ENCODE measurements around the gene TECPR1. TPM values are rescaled to one million over a fixed set of nuclear protein-coding genes. Genes with fewer than 3 reads are reported as not detected.

Gene TECPR1
- total RNA-seq, 1 experiment from 2014 or later: 13.9 TPM

DNA sequence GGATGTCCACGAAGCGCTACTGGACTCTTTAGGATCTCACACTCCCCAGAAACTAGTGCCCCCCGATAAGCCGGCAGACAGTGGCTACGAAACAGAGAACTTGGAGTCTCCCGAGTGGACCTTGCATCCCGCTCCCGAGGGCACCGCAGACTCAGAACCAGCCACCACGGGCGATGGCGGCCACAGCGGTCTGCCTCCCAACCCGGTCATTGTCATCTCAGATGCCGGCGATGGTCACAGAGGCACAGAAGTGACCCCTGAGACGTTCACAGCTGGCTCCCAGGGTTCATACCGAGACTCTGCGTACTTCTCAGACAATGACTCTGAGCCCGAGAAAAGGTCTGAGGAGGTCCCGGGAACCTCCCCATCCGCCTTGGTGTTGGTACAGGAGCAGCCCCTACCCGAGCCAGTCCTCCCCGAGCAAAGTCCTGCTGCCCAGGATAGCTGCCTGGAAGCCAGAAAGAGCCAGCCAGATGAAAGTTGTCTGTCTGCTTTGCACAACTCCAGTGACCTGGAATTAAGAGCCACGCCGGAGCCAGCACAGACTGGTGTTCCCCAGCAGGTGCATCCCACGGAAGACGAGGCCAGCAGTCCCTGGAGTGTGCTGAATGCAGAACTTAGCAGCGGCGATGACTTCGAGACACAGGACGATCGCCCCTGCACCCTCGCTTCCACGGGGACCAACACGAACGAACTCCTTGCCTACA is 58.4 kb downstream of the TECPR1 start:
- H3K4me3 Mint-ChIP-seq: no peak overlapping the region

More for the DNA sequence above, 58.4 kb downstream of the TECPR1 start:
- H3K14ac ChIP-seq (ENCODE audit: insufficient read depth, low read length): no peak overlapping the region
- no peak overlapping the region for H3K27ac ChIP-seq (ENCODE audit: insufficient read length, low read depth, low read length)
- no peaks in the 10 kb centered on the region for H3K9me3 ChIP-seq (ENCODE audit: control insufficient read depth, low read depth, low read length)
- no peak overlapping the region for H4K8ac ChIP-seq (replicated peaks; ENCODE audit: insufficient read length, low read depth, low read length)
- TF ChIP-seq, protein P1, sequence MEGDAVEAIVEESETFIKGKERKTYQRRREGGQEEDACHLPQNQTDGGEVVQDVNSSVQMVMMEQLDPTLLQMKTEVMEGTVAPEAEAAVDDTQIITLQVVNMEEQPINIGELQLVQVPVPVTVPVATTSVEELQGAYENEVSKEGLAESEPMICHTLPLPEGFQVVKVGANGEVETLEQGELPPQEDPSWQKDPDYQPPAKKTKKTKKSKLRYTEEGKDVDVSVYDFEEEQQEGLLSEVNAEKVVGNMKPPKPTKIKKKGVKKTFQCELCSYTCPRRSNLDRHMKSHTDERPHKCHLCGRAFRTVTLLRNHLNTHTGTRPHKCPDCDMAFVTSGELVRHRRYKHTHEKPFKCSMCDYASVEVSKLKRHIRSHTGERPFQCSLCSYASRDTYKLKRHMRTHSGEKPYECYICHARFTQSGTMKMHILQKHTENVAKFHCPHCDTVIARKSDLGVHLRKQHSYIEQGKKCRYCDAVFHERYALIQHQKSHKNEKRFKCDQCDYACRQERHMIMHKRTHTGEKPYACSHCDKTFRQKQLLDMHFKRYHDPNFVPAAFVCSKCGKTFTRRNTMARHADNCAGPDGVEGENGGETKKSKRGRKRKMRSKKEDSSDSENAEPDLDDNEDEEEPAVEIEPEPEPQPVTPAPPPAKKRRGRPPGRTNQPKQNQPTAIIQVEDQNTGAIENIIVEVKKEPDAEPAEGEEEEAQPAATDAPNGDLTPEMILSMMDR (conservative IDR thresholded peaks at IDR 0.05): no peak
- no peak overlapping the region for H4K91ac ChIP-seq (ENCODE audit: insufficient read length, low read depth, low read length)
- H2BK15ac ChIP-seq (ENCODE audit: low read depth, low read length): no peak overlapping the region
- no peak for DNase-seq
- no peak overlapping the region for H2AK5ac ChIP-seq (ENCODE audit: insufficient read length, low read length)
- no peak overlapping the region for H3K18ac ChIP-seq (ENCODE audit: insufficient read length, low read depth, low read length)
- H3K4me1 ChIP-seq (ENCODE audit: insufficient read depth, low read length): no peaks in the 10 kb centered on the region
- no peak overlapping the region for H3K4ac ChIP-seq (ENCODE audit: low read depth, low read length)
- H3K27me3 Mint-ChIP-seq (ENCODE audit: low read depth): no peaks in the 10 kb centered on the region
- H3K9ac ChIP-seq (ENCODE audit: extremely low read depth, insufficient read length, low read length): no peak overlapping the region
- H3K4me1 Mint-ChIP-seq: no peaks in the 10 kb centered on the region
- H3K36me3 Mint-ChIP-seq (ENCODE audit: insufficient read depth in 1 of 3, low read depth in 3 of 3): peaks cover 21 to 68% (median 52%) of the 10 kb centered on the region in 3 experiments; a peak in 6 of 7 replicates
- no CpG with 5 or more reads among the region's 37 CpGs for WGBS (ENCODE audit: extremely low coverage, insufficient read length, low lambda C conversion rate)
- H3K23me2 ChIP-seq (ENCODE audit: insufficient read length, low read depth, low read length, poor library complexity, severe bottlenecking): no peaks in the 10 kb centered on the region
- H4K5ac ChIP-seq (ENCODE audit: insufficient read length, low read depth, low read length): no peak overlapping the region
- H2AFZ ChIP-seq (ENCODE audit: low read length): no peak overlapping the region
- no peaks in the 10 kb centered on the region for H3K79me2 ChIP-seq (ENCODE audit: insufficient read depth, low read length)
- no peaks in the 10 kb centered on the region for H3K79me1 ChIP-seq (ENCODE audit: insufficient read depth, low read depth, low read length, poor library complexity, severe bottlenecking)
- H3K27ac Mint-ChIP-seq: no peak overlapping the region; a peak in 1 of 7 replicates
- no peak overlapping the region for H3K23ac ChIP-seq (ENCODE audit: insufficient read length, low read depth, low read length)
- H2BK5ac ChIP-seq (ENCODE audit: insufficient read length, low read length): no peak overlapping the region
- H4K20me1 ChIP-seq (ENCODE audit: control insufficient read depth, insufficient read depth, insufficient read length): no peaks in the 10 kb centered on the region
- H3K56ac ChIP-seq (ENCODE audit: insufficient read length, low read depth, low read length): no peak overlapping the region
- no peak overlapping the region for H3K4me2 ChIP-seq (ENCODE audit: insufficient read depth, insufficient read length, low read length)
- no peak overlapping the region for H2BK12ac ChIP-seq (ENCODE audit: insufficient read length, low read depth, low read length)
- H3K9me3 Mint-ChIP-seq: no peaks in the 10 kb centered on the region
- H3K27me3 ChIP-seq (ENCODE audit: insufficient read depth, low read length): no peaks in the 10 kb centered on the region
- H3T11ph ChIP-seq (ENCODE audit: low read length): no peak overlapping the region
- no peak overlapping the region for H2BK120ac ChIP-seq (ENCODE audit: low read depth, low read length, poor library complexity, severe bottlenecking)
- H2BK20ac ChIP-seq (ENCODE audit: low read depth, low read length, poor library complexity, severe bottlenecking): no peak overlapping the region
